DMS79 (cell line): ENCODE results near the gene TMEM131.

ENCODE experiments used
- DNase-seq: peaks from one replicate; lab custom pipeline; 2025; lab: John Stamatoyannopoulos, UW

TMEM131 gene

GRCh38 chr2:97707362-97708047 lies 288.2 kb downstream of the TMEM131 start:
- DNase-seq, result no peak

DNA sequence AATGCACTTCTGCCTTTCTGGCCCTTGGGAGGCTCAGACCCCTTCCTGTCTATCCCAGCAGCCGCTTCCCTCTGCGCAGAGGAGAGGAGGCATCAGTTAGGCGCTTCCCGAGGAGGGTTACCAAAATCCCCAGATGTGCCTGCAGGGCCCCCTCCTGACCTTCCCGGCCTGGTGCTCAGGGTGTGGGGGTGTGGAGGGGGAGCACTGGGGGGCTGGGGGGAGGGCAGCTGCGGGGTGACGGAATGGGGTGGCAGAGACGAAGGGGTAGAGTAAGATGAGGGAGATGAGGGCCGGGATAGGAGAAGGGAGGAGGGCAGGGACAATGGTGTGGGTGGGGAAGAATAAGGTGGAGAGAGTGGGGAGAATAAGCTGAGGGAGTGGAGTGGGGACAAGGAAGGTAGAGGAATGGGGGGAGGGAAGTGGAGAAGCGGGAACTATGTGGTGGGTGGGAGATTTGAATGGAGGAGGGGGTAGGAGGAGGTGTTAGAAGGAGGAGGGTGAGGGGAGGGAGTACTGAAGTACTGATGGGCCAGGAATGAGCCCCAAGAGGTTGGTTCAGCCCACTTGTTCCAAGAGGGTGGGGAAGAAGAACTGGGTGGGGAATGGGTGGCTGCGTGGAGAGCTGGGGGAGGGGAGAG lies 288.9 kb downstream of the TMEM131 start:
- no peak for DNase-seq
